ENCODE data around the gene SMTN.

- TF ChIP-seq CTCF (IDR thresholded peaks at IDR 0.05) = no peak
- no peak for TF ChIP-seq POLR2AphosphoS5 (IDR thresholded peaks at IDR 0.05)
Measured at GRCh38 chr22:31144223-31144622, 63.1 kb downstream of the SMTN start.
